GM19035 (cell line): Measurements from ENCODE around the gene ROBO3.

Experiments
- ATAC-seq: cut with Tn5 transposase; IDR thresholded peaks from one replicate; pipeline ENCODE4 v1.9.1; 2021; ENCODE audit not compliant: unreplicated experiment

The ROBO3 gene

GRCh38 chr11:124917115-124917637 lies 51.9 kb downstream of the ROBO3 start:
- no peak for ATAC-seq

- no peak for ATAC-seq
These were observed 53.7 kb downstream of the ROBO3 start, which contains the start of gene HEPN1 for GRCh38 chr11:124918950-124919349. Gene HEPN1, plus strand, starts transcription at chr11:124919250.

- ATAC-seq: no peak
These were observed 54.7 kb downstream of the ROBO3 start for GRCh38 chr11:124919898-124920297.

GRCh38 chr11:124920356-124920755 lies 55.1 kb downstream of the ROBO3 start:
- ATAC-seq: no peak

- ATAC-seq: no peak
These were observed 55.8 kb downstream of the ROBO3 start for GRCh38 chr11:124920870-124921609.

GRCh38 chr11:124922831-124923230 lies 57.6 kb downstream of the ROBO3 start:
- no peak for ATAC-seq

- no peak for ATAC-seq
These were observed 58.1 kb downstream of the ROBO3 start for GRCh38 chr11:124923296-124923695.

- no peak for ATAC-seq
These were observed 63.9 kb downstream of the ROBO3 start for GRCh38 chr11:124928942-124929665.

GRCh38 chr11:124930799-124931198 lies 65.6 kb downstream of the ROBO3 start:
- peak; percentile 82 for ATAC-seq
